ENCODE data around the gene ST6GAL1. TPM values are rescaled to one million over a fixed set of nuclear protein-coding genes. Genes with fewer than 3 reads are reported as not detected.
"Not testable (repeated sequence)": the region's sequence is repeated elsewhere in the genome, so short reads cannot be mapped to it uniquely, and the experiment has no call there.

ST6GAL1 gene
- total RNA-seq, 2 experiments from 2014 or later: 84.6 to 99.2 TPM

DNA sequence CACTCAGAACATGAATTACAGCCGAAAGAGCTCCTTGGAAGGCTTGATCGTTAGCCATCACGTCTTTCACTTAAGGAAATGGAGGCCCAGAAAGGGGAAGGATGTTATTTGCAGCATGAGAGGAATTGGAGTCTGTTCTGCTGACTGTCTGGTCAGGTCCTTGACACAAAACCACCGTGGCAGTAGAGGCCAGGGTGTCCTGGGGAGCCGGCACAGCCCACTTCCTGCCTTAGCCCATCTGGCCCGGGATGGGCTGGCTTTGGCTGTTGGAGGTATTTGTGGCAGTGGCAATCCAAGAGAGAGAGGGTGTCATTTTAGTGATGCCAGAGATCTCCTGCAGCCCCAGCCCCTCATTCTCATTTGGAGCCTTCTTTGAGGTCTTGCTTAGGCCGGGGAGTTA lies 37.4 kb downstream of the ST6GAL1 start:
- Mint-ChIP-seq H3K4me1 (ENCODE audit: low read depth) (peaks cover 48% of the 10 kb centered on the region), H3K36me3 (ENCODE audit: low read depth) (peaks cover 51% of the 10 kb centered on the region), H3K9me3 (no peaks in the 10 kb centered on the region), H3K27ac (peak overlapping the region; percentile 75), H3K27me3 (no peaks in the 10 kb centered on the region), H3K4me3 (no peak overlapping the region)
- no peak for DNase-seq
- intact Hi-C loops (cut with micrococcal nuclease): no loop called here
- TF ChIP-seq, protein P1, sequence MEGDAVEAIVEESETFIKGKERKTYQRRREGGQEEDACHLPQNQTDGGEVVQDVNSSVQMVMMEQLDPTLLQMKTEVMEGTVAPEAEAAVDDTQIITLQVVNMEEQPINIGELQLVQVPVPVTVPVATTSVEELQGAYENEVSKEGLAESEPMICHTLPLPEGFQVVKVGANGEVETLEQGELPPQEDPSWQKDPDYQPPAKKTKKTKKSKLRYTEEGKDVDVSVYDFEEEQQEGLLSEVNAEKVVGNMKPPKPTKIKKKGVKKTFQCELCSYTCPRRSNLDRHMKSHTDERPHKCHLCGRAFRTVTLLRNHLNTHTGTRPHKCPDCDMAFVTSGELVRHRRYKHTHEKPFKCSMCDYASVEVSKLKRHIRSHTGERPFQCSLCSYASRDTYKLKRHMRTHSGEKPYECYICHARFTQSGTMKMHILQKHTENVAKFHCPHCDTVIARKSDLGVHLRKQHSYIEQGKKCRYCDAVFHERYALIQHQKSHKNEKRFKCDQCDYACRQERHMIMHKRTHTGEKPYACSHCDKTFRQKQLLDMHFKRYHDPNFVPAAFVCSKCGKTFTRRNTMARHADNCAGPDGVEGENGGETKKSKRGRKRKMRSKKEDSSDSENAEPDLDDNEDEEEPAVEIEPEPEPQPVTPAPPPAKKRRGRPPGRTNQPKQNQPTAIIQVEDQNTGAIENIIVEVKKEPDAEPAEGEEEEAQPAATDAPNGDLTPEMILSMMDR (IDR thresholded peaks at IDR 0.05): no peak
- ChIA-PET CTCF (interaction anchor here (2.1 kb wide), 1 partner anchor 118 kb away, joined by 6 read pairs; no protein-coding TSS in a partner anchor), POLR2A (interaction anchor here (2.0 kb wide), 1 partner anchor 36 kb away, joined by 8 read pairs; the partner anchor contains the start of gene ST6GAL1)
- ATAC-seq: no peak

DNA sequence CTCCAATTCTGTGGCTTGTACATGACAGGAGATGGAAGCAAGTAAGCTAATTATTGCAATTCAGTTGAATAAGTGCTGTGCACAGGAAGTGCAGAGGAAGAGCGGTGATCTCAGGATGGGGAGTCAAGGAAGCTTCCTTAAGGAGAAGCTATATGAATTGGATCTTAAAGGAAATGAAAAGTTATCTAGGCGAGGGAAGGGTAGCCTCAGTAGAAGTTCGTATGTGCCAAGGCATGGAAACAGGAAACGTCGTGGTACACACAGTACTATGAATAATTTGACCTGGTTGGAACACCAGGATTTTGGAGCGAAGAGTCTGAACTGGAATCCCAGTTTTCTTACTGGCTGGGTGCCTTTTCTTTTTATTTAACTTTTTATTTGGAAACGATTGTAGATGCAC lies 39.3 kb downstream of the ST6GAL1 start:
- Mint-ChIP-seq H3K27me3 (no peaks in the 10 kb centered on the region), H3K4me3 (no peak overlapping the region), H3K27ac (peak overlapping the region; percentile 59), H3K4me1 (ENCODE audit: low read depth) (peaks cover 53% of the 10 kb centered on the region), H3K9me3 (no peaks in the 10 kb centered on the region), H3K36me3 (ENCODE audit: low read depth) (peaks cover 53% of the 10 kb centered on the region)
- ATAC-seq (no peak), DNase-seq (no peak)
- CTCF ChIA-PET: interaction anchor here (2.1 kb wide), 1 partner anchor 120 kb away, joined by 6 read pairs; no protein-coding TSS in a partner anchor
- TF ChIP-seq, protein P1 (IDR thresholded peaks at IDR 0.05): no peak
- POLR2A ChIA-PET: no interaction called here
- intact Hi-C loops (cut with micrococcal nuclease): no loop called here

DNA sequence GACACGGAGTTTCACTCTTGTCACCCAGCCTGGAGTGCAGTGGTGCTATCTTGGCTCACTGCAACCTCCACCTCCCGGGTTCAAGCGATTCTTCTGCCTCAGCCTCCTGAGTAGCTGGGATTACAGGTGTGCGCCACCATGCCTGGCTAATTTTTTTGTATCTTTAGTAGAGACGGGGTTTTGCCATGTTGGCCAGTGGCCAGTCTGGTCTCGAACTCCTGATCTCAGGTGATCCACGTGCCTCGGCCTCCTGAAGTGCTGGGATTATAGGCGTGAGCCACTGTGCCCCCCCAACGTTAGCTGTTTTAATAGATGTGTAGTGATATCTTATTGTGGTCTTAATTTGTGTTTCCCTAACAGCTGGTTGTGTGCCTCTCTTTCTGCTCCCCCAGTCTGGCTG lies 40.8 kb downstream of the ST6GAL1 start:
- Mint-ChIP-seq H3K36me3 (ENCODE audit: low read depth) (peaks cover 56% of the 10 kb centered on the region), H3K27ac (peak overlapping the region; percentile 27), H3K4me1 (ENCODE audit: low read depth) (peaks cover 40% of the 10 kb centered on the region)
- ATAC-seq; H3K27me3 Mint-ChIP-seq; H3K9me3 Mint-ChIP-seq; H3K4me3 Mint-ChIP-seq; intact Hi-C loops (cut with micrococcal nuclease); DNase-seq: not testable (repeated sequence)
- ChIA-PET POLR2A (interaction anchor here (1.1 kb wide), 2 partner anchors 149 to 187 kb away, joined by 3 read pairs; no protein-coding TSS in a partner anchor), CTCF (interaction anchor here (0.9 to 1.1 kb wide), 2 partner anchors 9 to 142 kb away, joined by 3 to 4 read pairs; no protein-coding TSS in a partner anchor)

DNA sequence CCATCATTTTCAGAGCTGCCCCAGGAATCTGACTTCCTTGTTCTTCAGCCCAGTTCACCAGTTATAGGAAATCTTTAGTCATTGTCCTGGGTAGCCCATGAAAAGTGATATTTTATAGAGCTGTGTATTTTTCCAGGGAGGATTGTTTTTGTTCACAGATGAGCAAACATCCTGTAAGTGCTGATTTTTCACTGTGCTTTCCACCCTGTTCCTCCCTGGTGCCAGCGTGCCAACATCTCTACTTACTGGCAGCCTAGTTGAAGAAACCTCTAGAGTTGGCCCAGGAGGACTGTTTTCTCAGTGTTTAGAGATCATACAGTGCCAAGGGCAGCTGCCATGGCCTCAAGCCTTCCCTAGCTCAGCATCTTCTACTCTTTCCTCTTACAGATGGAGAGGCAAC lies 41.3 kb downstream of the ST6GAL1 start:
- H3K36me3 Mint-ChIP-seq (ENCODE audit: low read depth): peaks cover 55% of the 10 kb centered on the region
- ChIA-PET POLR2A (interaction anchor here (1.1 kb wide), 2 partner anchors 150 to 187 kb away, joined by 3 read pairs; no protein-coding TSS in a partner anchor), CTCF (interaction anchor here (0.9 to 1.1 kb wide), 2 partner anchors 9 to 142 kb away, joined by 3 to 4 read pairs; no protein-coding TSS in a partner anchor)
- H3K27me3 Mint-ChIP-seq: no peaks in the 10 kb centered on the region
- H3K27ac Mint-ChIP-seq: peak overlapping the region; percentile 27
- TF ChIP-seq, protein P1 (IDR thresholded peaks at IDR 0.05): no peak
- intact Hi-C loops (cut with micrococcal nuclease): no loop called here
- H3K4me1 Mint-ChIP-seq (ENCODE audit: low read depth): peaks cover 38% of the 10 kb centered on the region
- ATAC-seq (no peak), DNase-seq (no peak)
- H3K4me3 Mint-ChIP-seq: no peak overlapping the region
- no peaks in the 10 kb centered on the region for H3K9me3 Mint-ChIP-seq

DNA sequence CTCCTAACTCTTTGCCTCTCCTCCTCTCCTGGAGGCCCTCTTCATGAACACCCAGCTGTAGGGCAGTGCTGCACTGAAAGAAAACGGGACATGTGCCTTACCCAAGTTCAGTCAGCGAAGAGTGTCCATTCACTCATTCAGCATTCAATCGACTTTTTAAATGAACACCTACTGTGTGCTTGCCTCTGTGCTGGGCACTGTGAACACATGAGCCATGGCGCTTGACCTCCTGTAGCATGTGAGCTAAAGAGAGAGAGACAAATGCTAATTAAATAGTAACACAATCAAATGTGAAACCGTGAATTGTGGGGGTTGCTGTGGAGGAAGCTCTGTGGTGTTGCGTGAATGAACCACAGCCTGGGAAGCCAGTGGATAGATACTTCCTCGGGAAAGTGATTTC lies 43.4 kb downstream of the ST6GAL1 start:
- no peak for DNase-seq
- Mint-ChIP-seq H3K36me3 (ENCODE audit: low read depth) (peaks cover 45% of the 10 kb centered on the region), H3K9me3 (no peaks in the 10 kb centered on the region), H3K4me3 (no peak overlapping the region), H3K27ac (no peak overlapping the region), H3K4me1 (ENCODE audit: low read depth) (peaks cover 31% of the 10 kb centered on the region), H3K27me3 (no peaks in the 10 kb centered on the region)
- no peak for ATAC-seq
- TF ChIP-seq, protein P1 (IDR thresholded peaks at IDR 0.05): no peak
- ChIA-PET CTCF (interaction anchor here (1.1 to 1.8 kb wide), 2 partner anchors 8 to 124 kb away, joined by 3 to 5 read pairs; no protein-coding TSS in a partner anchor), POLR2A (interaction anchor here (1.1 kb wide), 1 partner anchor 12 kb away, joined by 3 read pairs; no protein-coding TSS in a partner anchor)
- intact Hi-C loops (cut with micrococcal nuclease): no loop called here

All from activated CD8-positive, alpha-beta T cell treated with anti-CD3 and anti-CD28 coated beads for 36 hours (primary cell).